GM19468 (cell line): ENCODE results near the gene AQP12B.

Experiments used
- ATAC-seq: cut with Tn5 transposase; IDR thresholded peaks from one replicate; pipeline ENCODE4 v1.9.1; 2021; ENCODE audit warnings: mild to moderate bottlenecking, moderate library complexity, moderate number of reproducible peaks; ENCODE audit not compliant: unreplicated experiment; ENCODE audit errors: extremely low read depth

AQP12B gene

DNA sequence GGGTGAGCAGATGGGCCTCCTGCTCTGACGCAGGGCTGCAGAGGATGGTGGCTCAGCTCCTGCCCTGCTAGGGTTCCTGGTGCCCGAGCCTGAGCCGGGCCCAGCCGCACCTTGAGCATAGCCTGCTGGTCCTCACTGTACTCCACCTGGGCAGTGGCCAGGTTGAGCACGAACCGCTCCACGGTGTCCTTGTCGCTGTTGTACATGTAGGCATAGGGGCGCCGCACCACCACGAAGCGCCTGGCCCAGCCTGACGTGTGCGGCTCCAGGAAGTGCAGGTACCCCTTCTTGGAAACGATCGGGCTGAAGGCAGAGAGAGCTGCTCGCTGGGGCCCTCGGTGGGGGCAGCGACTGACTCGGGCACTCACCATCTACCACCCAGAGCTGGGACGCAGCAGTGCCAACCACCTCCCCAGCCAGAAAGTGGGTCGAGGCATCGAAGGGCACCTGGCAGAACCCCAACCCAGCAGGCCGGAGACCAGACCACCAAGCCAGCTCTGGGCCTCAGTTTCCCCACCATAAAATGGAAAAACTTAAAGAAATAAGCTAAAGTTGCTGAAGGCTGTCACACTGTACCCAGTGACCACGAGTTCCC, 36.3 kb upstream of the AQP12B start:
- ATAC-seq, result no peak

GRCh38 chr2:240717681-240718581, 35.2 kb upstream of the AQP12B start:
- ATAC-seq, result no peak

GRCh38 chr2:240717181-240717641, 34.5 kb upstream of the AQP12B start:
- ATAC-seq, result no peak

GRCh38 chr2:240716130-240716798, 33.6 kb upstream of the AQP12B start:
- no peak for ATAC-seq

GRCh38 chr2:240714747-240715725, 32.4 kb upstream of the AQP12B start:
- ATAC-seq, result no peak

DNA sequence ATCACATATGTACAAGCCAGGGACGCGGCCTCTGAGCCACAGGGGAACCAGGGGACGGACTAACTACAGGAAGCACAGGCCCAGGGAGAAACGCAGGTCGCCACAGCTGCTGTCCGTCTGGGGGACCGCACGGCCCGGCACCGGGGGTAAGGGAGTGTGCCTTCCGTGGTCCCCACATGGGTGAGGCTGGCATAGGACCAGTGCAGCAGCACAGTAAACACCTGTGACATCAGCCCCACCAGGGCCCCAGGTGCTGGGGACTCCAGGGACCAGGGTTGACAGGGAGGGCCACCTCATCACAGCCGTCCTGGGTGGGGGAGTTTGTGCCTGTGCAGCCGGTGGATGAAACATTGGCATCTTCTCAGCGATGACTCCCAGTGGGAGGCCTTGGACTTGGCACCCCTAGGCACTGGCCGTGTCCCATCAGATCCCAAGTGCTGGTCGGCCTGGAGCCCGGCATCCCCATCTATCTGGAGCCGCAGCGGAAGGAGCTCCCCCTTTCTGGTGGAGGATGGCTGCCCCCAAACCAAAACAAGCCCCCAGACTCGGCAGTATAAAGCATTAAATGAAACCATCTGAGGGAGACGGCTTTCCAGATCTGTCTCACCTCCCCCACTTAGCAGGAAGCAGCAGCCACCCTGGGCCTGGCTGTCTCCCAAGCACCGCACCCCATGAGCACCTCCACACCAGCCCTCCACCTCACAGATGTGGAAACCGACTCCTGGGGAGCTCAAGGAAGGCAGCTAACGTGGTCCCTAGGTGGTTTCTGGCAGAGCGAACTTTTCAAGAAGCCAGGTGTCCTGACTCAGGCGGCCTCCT, 31.5 kb upstream of the AQP12B start:
- ATAC-seq, result no peak

- ATAC-seq, result no peak
Measured at GRCh38 chr2:240713071-240713927, 30.6 kb upstream of the AQP12B start.

DNA sequence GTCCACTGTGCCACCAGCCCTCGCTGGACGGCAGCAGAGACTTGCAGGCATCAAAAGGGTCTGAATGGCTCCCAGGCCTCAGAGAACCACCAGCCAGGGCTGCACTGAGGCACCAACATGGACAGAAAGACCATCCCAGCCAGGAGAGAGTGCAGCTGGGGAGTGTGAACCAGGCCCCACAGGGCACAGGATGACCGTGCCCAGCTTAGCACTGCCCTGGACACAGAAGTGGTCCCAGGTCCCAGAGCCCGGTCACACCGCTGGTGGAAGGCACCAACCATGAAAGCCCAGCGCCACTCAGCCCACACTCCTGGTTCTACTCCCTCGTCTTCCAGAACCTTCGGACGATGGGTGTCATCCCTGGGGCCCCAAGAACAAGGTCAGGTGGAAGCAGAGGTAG, 29.4 kb upstream of the AQP12B start:
- ATAC-seq, result no peak

- no peak for ATAC-seq
Measured at GRCh38 chr2:240711701-240712100, 29.0 kb upstream of the AQP12B start.

- ATAC-seq, result no peak
Measured at GRCh38 chr2:240711296-240711695, 28.6 kb upstream of the AQP12B start.

GRCh38 chr2:240708457-240708856, 25.8 kb upstream of the AQP12B start:
- no peak for ATAC-seq

DNA sequence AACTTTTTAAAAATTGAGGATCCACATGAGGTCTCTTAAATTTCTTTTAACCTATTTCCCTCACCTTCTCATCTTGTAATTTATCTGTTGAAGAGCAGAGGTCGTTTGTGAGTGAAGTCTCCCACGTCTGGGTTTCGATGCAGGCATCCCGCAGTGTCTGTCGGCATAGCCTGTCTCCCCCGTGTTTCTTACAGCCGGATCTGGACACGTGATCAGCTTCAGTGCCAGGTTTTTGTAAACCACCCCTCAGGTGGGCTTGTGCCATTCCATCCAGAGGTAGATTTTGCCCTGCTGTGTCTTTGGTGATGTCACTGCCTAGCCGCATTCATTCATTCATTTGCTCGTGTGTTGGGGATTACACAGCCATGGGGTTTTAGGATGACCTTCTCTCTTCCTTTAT, 25.1 kb upstream of the AQP12B start:
- no peak for ATAC-seq

DNA sequence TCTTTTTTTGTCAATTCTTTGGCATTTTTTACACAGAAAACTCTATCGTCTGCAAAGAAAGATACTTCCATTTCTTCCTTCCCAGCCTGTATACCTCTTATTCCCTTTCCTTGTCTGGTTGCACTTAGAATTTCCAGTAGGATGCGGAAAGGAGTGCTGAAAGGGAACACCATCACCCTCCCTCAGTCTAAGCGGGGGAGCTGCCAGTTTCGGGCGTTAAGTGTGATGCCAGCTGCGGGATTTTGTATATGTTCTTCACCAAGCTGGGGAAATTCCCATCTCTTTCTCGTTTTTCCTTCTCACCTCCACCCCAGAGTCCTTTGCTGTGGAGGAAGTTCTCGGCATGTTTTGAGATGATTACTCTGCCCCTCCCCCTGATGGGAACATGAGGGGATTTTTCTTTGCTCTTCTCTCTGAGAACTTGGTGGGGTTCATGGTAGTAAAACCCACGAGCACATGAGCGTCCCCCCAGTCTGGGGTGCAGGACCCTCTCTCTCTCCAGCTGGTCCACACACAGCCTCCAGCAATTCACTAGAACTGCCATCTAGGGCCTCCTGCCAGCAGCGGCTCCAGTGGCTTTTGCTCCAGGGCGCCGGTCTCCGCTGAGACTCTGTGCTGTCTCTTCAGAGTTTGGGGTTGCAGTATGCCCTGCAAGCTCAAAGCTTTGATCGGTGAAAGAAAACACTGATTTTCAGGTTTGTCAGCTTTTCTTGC, 24.5 kb upstream of the AQP12B start:
- no peak for ATAC-seq

- no peak for ATAC-seq
Measured at GRCh38 chr2:240705204-240705791, 22.6 kb upstream of the AQP12B start.

- ATAC-seq, result no peak
Measured at GRCh38 chr2:240704651-240705050, 22.0 kb upstream of the AQP12B start.

DNA sequence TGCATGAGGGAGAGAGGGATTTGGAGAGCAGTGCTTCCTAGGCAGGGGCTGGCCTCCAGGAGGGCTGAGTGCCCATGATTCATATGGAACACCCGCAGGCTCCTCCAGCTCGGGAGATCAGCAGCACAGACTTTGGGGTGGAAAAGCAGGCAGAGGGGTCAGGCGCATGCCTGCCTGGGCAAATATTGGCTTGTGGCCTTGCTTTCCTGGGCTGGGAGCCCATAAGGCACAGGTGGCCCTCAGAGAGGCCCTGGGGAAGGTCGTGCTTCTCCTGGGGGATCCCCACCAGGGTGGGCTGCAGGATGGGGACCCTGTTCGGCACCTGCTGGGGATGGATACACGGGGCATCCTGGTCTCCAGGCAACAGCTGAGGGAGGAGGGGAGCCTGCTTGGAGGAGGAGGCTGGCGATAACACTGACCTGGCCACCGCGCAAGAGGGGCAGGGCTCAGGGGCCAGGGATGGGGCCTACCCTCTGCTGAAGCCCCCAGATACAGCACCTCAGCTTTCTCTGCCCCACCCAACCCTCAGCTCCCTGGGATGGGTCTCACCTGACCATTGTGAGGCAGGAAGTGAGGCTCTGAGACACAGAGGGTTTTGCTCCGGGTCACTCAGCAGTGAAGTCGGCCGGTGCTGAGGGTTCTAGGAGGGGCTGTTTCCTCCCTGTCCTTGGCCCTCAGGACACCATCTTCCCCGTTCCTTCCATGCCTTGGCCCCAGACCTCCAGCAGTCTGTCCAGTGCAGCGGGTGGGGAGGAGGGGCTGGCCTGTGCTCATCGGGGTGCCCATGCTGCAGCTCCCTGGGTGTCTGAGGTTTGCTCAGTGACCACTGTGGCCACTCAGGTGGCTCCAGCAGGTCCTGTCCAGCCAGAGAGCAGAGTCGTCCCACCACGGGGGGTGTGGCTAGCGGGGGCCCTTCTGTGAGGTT, 21.0 kb upstream of the AQP12B start:
- ATAC-seq, result no peak
